Left lung (tissue), 10 donors: ENCODE measurements around the gene AXIN1. TPM values are rescaled to one million over a fixed set of nuclear protein-coding genes. Genes with fewer than 3 reads are reported as not detected.

ENCODE experiments used
- ATAC-seq: fragments of 200-7000 bp; cut with Tn5 transposase; one replicate; pipeline ENCODE4 v1.9.1; 2020; ENCODE audit warnings: moderate library complexity
- DNase-seq, 4 donors: peaks; one replicate each; pipeline ENCODE4 v3.0.0-alpha.2; 2013 to 2020
- H3K27ac ChIP-seq, 2 donors: fragments of 200-600 bp; sonication (generic) in 1 of 2; one replicate each; pipeline versions ENCODE4 v1.5.0 to v1.8.0; 2020 to 2021
- H3K27me3 ChIP-seq, 2 donors: fragments of 200-600 bp; sonication (generic) in 1 of 2; one replicate each; pipeline versions ENCODE4 v1.5.0 to v1.8.0; 2020 to 2021
- H3K36me3 ChIP-seq, 2 donors: fragments of 200-600 bp; sonication (generic) in 1 of 2; one replicate each; pipeline versions ENCODE4 v1.5.0 to v1.8.0; 2020 to 2021
- H3K4me1 ChIP-seq, 2 donors: fragments of 200-600 bp; one replicate each; pipeline ENCODE4 v1.8.0; 2021
- H3K4me3 ChIP-seq, 2 donors: fragments of 200-600 bp; sonication (generic) in 1 of 2; one replicate each; pipeline versions ENCODE4 v1.5.0 to v1.8.0; 2020 to 2021; ENCODE audit warnings: mild to moderate bottlenecking in 1 of 2
- H3K9me3 ChIP-seq, 2 donors: fragments of 200-600 bp; sonication (generic) in 1 of 2; one replicate each; pipeline versions ENCODE4 v1.5.0 to v1.8.0; 2020 to 2021
- CTCF ChIP-seq, 2 donors: fragments of 200-600 bp; sonication (generic) in 1 of 2; IDR thresholded peaks; one replicate each; pipeline versions ENCODE4 v1.5.0 to v1.8.0; 2021; ENCODE audit warnings: antibody characterized with exemption in 2 of 2
- intact Hi-C, 2 donors: fragments of 100-400 bp; cut with DNase I; formaldehyde crosslinking; loops; one replicate each; pipeline versions ENCODE4 v1.11.2 to v1.14.2; 2022
- polyA plus RNA-seq, 6 donors: library from polyadenylated mRNA; unstranded; fragments of 120-200 nt; gene quantifications; one replicate each; pipeline ENCODE4 v1.2.1, GENCODE V29; 2013; ENCODE audit not compliant: insufficient read length in 6 of 6
- total RNA-seq, 2 donors: library from RNA; stranded (reverse); fragmentation: NEBNext Ultra II Directional; extraction: Animal tissue kit (Norgen Biotek cat#: 25700); gene quantifications; one replicate each; pipeline ENCODE4 v1.2.1, GENCODE V29; 2021
- donor health status: DM: no; HTN: yes; CAD: no.
- donor health status: DM: no; HTN: no; CAD: no.

Gene AXIN1
- total and polyA plus RNA-seq, 8 donors: 14.0 to 23.4 (median 18.0) TPM

GRCh38 chr16:309476-309875 lies 43.0 kb downstream of the AXIN1 start:
- H3K4me3 ChIP-seq: no peak overlapping the region
- H3K27me3 ChIP-seq: no peaks in the 10 kb centered on the region
- DNase-seq (no peak), ATAC-seq (no peak)
- H3K4me1 ChIP-seq: no peaks in the 10 kb centered on the region
- no peak overlapping the region for H3K27ac ChIP-seq
- H3K9me3 ChIP-seq: no peaks in the 10 kb centered on the region
- intact Hi-C loops: no loop called here
- H3K36me3 ChIP-seq: peaks cover 0 to 92% of the 10 kb centered on the region in 2 donors
- no peak for TF ChIP-seq CTCF (IDR thresholded peaks at IDR 0.05)

GRCh38 chr16:307691-308312 lies 44.7 kb downstream of the AXIN1 start:
- no peaks in the 10 kb centered on the region for H3K27me3 ChIP-seq
- H3K4me3 ChIP-seq: no peak overlapping the region
- peaks cover 0 to 92% of the 10 kb centered on the region in 2 donors for H3K36me3 ChIP-seq
- no peak for DNase-seq
- H3K4me1 ChIP-seq: no peaks in the 10 kb centered on the region
- intact Hi-C loops: no loop called here
- ATAC-seq: no peak
- no peak for TF ChIP-seq CTCF (IDR thresholded peaks at IDR 0.05)
- no peak overlapping the region for H3K27ac ChIP-seq
- H3K9me3 ChIP-seq: no peaks in the 10 kb centered on the region

GRCh38 chr16:306911-307370 lies 45.6 kb downstream of the AXIN1 start:
- H3K27me3 ChIP-seq: no peaks in the 10 kb centered on the region
- intact Hi-C loops: no loop called here
- TF ChIP-seq CTCF (IDR thresholded peaks at IDR 0.05): no peak
- no peak overlapping the region for H3K27ac ChIP-seq
- DNase-seq: peak in 1 of 4 donors; percentile 55
- no peak overlapping the region for H3K4me3 ChIP-seq
- H3K36me3 ChIP-seq: peaks cover 0 to 92% of the 10 kb centered on the region in 2 donors
- H3K4me1 ChIP-seq: no peaks in the 10 kb centered on the region
- no peak for ATAC-seq
- no peaks in the 10 kb centered on the region for H3K9me3 ChIP-seq

GRCh38 chr16:305916-306626 lies 46.5 kb downstream of the AXIN1 start:
- no peak for TF ChIP-seq CTCF (IDR thresholded peaks at IDR 0.05)
- H3K27me3 ChIP-seq: no peaks in the 10 kb centered on the region
- no peak overlapping the region for H3K27ac ChIP-seq
- no peaks in the 10 kb centered on the region for H3K4me1 ChIP-seq
- intact Hi-C loops: no loop called here
- ATAC-seq (no peak), DNase-seq (no peak)
- H3K9me3 ChIP-seq: no peaks in the 10 kb centered on the region
- no peak overlapping the region for H3K4me3 ChIP-seq
- peaks cover 0 to 92% of the 10 kb centered on the region in 2 donors for H3K36me3 ChIP-seq

GRCh38 chr16:303760-304505 lies 48.6 kb downstream of the AXIN1 start:
- Histone ChIP-seq H3K27ac (no peak overlapping the region), H3K9me3 (no peaks in the 10 kb centered on the region), H3K4me3 (no peak overlapping the region), H3K27me3 (no peaks in the 10 kb centered on the region), H3K36me3 (peaks cover 0 to 86% of the 10 kb centered on the region in 2 donors), H3K4me1 (no peaks in the 10 kb centered on the region)
- intact Hi-C loops: no loop called here
- ATAC-seq (peak; percentile 27), DNase-seq (no peak)
- TF ChIP-seq CTCF (IDR thresholded peaks at IDR 0.05): no peak
